Neural cell (in vitro differentiated cells): ENCODE data around the gene DUS1L. TPM values are rescaled to one million over a fixed set of nuclear protein-coding genes. Genes with fewer than 3 reads are reported as not detected.

ENCODE experiments used
- H2AFZ ChIP-seq: fragments of 200-600, 300-800 bp; sonication (generic), shearing (Covaris generic); 2 replicates; pipeline ENCODE4 v1.6.0; 2014; ENCODE audit warnings: low read depth, mild to moderate bottlenecking, antibody characterized with exemption, low read length, moderate library complexity
- H3F3A ChIP-seq: fragments of 200-600 bp; shearing (Covaris generic); 2 replicates; pipeline ENCODE4 v1.6.1; 2016; ENCODE audit warnings: mild to moderate bottlenecking, moderate library complexity, mixed read lengths, antibody characterized with exemption, low read length; ENCODE audit not compliant: insufficient read depth, poor library complexity, severe bottlenecking
- H3K27ac ChIP-seq: fragments of 200-600, 300-800 bp; sonication (generic), shearing (Covaris generic); 2 replicates; pipeline ENCODE4 v1.5.1; 2014; ENCODE audit warnings: mild to moderate bottlenecking, low read length, moderate library complexity
- H3K27me3 ChIP-seq: fragments of 300-800, 200-600 bp; sonication (generic), shearing (Covaris generic); 2 replicates; pipeline ENCODE4 v1.6.0; 2014; ENCODE audit warnings: mild to moderate bottlenecking, low read depth, low read length, moderate library complexity; ENCODE audit not compliant: insufficient read depth
- H3K36me3 ChIP-seq: fragments of 300-800, 200-600 bp; sonication (generic), shearing (Covaris generic); 2 replicates; pipeline ENCODE4 v1.5.1; 2014; ENCODE audit warnings: mild to moderate bottlenecking, antibody characterized with exemption, low read length, moderate library complexity; ENCODE audit not compliant: insufficient read depth
- H3K4me2 ChIP-seq: fragments of 300-800, 200-600 bp; sonication (generic), shearing (Covaris generic); 2 replicates; pipeline ENCODE4 v1.6.0; 2014; ENCODE audit warnings: mild to moderate bottlenecking, low read length
- H3K4me3 ChIP-seq: fragments of 300-800, 200-600 bp; sonication (generic), shearing (Covaris generic); 2 replicates; pipeline ENCODE4 v1.5.1; 2014; ENCODE audit warnings: mild to moderate bottlenecking, low read length, moderate library complexity
- H3K79me2 ChIP-seq: fragments of 200-600 bp; shearing (Covaris generic); replicated peaks from 2 replicates; pipeline ENCODE4 v1.6.0; 2014; ENCODE audit warnings: mild to moderate bottlenecking, low read length, moderate library complexity; ENCODE audit not compliant: insufficient read depth
- H3K9ac ChIP-seq: fragments of 300-800, 200-600 bp; sonication (generic), shearing (Covaris generic); 2 replicates; pipeline ENCODE4 v1.6.1; 2016; ENCODE audit warnings: mild to moderate bottlenecking, low read length, mixed read lengths
- H3K9me2 ChIP-seq: fragments of 200-600 bp; shearing (Covaris generic); 2 replicates; pipeline ENCODE4 v1.6.1; 2016; ENCODE audit warnings: mild to moderate bottlenecking, low read length, mixed read lengths; ENCODE audit not compliant: insufficient read depth
- H3K9me3 ChIP-seq: fragments of 200-600, 300-800 bp; sonication (generic), shearing (Covaris generic); 2 replicates; pipeline ENCODE4 v1.6.1; 2016; ENCODE audit warnings: mild to moderate bottlenecking, mixed run types, low read length, moderate library complexity, mixed read lengths
- H4K20me1 ChIP-seq: fragments of 200-600 bp; shearing (Covaris generic); 2 replicates; pipeline ENCODE4 v1.6.1; 2016; ENCODE audit warnings: mild to moderate bottlenecking, mixed run types; ENCODE audit not compliant: insufficient read depth
- EP300 ChIP-seq: fragments of 450-650 bp; conservative IDR thresholded peaks from 2 replicates; pipeline ENCODE4 v1.6.1; 2014; ENCODE audit warnings: antibody characterized with exemption, mild to moderate bottlenecking, moderate library complexity; ENCODE audit not compliant: poor library complexity, severe bottlenecking
- EZH2 ChIP-seq: fragments of 200-600, 300-800 bp; shearing (Covaris generic), sonication (generic); IDR thresholded peaks from 2 replicates; pipeline ENCODE4 v1.6.1; 2014; ENCODE audit warnings: antibody characterized with exemption, low read length, borderline replicate concordance, mild to moderate bottlenecking; ENCODE audit not compliant: insufficient read depth, poor library complexity, severe bottlenecking
- MXI1 ChIP-seq: fragments of 450-650 bp; conservative IDR thresholded peaks from 2 replicates; pipeline ENCODE4 v1.6.1; 2014; ENCODE audit warnings: antibody characterized with exemption, mild to moderate bottlenecking; ENCODE audit not compliant: poor library complexity, severe bottlenecking
- POLR2AphosphoS5 ChIP-seq: IDR thresholded peaks from 2 replicates; pipeline ENCODE4 v1.6.1; 2012
- RAD21 ChIP-seq: fragments of 450-650 bp; conservative IDR thresholded peaks from 2 replicates; pipeline ENCODE4 v1.6.1; 2014; ENCODE audit warnings: antibody characterized with exemption, mild to moderate bottlenecking, moderate library complexity
- SMC3 ChIP-seq: fragments of 450-650 bp; conservative IDR thresholded peaks from 2 replicates; pipeline ENCODE4 v1.6.1; 2014; ENCODE audit warnings: antibody characterized with exemption, mild to moderate bottlenecking, moderate library complexity; ENCODE audit not compliant: poor library complexity
- TAF1 ChIP-seq: IDR thresholded peaks from 2 replicates; pipeline ENCODE4 v1.6.1; 2012; ENCODE audit warnings: low read depth
- polyA plus RNA-seq: library from polyadenylated mRNA; depleted of rRNA; stranded (reverse); fragments of >200 nt; gene quantifications from 2 replicates; pipeline ENCODE4 v1.2.3, GENCODE V29; 2014
- TF ChIP-seq, protein P1 (sequence below): fragments of 450-650 bp; IDR thresholded peaks from 2 replicates; pipeline ENCODE4 v1.5.1; 2014; ENCODE audit warnings: antibody characterized with exemption, mild to moderate bottlenecking, moderate library complexity; ENCODE audit not compliant: poor library complexity, severe bottlenecking
- TF ChIP-seq, protein P2 (sequence below): IDR thresholded peaks from 2 replicates; pipeline ENCODE4 v1.6.1; 2012; ENCODE audit warnings: borderline replicate concordance

DUS1L gene
- polyA plus RNA-seq, 1 donor from 2014 or later, result 100 TPM

DNA sequence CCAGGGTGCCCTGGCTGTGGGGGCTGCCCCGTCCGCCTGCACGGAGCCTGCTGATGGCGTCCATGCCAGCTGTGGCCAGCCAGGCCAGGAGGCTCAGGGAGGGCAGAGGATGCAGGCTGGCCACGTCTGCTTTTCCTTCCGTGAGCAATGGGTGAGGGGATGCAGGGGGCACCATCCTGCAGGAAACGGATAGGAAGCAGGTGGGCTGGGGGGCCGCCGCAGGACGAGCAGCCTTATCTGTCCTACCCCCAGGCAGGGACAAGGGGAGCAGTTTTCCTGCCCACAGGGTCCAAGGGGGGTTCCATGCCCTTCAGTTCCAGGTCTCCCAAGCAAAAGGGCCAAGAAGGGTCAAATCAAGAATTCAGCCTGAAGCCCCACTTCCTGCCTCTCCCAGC, 6.8 kb downstream of the DUS1L start:
- H3K4me2 ChIP-seq, result no peak overlapping the region
- no peaks in the 10 kb centered on the region for H3K9me2 ChIP-seq
- H3K4me3 ChIP-seq, result no peak overlapping the region
- H3K27ac ChIP-seq, result no peak overlapping the region
- no peak overlapping the region for H3K9ac ChIP-seq
- no peaks in the 10 kb centered on the region for H3K9me3 ChIP-seq
- no peak overlapping the region for H2AFZ ChIP-seq
- no peaks in the 10 kb centered on the region for H3F3A ChIP-seq
- no peaks in the 10 kb centered on the region for H3K79me2 ChIP-seq
- H3K27me3 ChIP-seq, result no peaks in the 10 kb centered on the region
- no peaks in the 10 kb centered on the region for H3K36me3 ChIP-seq
- no peaks in the 10 kb centered on the region for H4K20me1 ChIP-seq
- TF ChIP-seq, protein P1, sequence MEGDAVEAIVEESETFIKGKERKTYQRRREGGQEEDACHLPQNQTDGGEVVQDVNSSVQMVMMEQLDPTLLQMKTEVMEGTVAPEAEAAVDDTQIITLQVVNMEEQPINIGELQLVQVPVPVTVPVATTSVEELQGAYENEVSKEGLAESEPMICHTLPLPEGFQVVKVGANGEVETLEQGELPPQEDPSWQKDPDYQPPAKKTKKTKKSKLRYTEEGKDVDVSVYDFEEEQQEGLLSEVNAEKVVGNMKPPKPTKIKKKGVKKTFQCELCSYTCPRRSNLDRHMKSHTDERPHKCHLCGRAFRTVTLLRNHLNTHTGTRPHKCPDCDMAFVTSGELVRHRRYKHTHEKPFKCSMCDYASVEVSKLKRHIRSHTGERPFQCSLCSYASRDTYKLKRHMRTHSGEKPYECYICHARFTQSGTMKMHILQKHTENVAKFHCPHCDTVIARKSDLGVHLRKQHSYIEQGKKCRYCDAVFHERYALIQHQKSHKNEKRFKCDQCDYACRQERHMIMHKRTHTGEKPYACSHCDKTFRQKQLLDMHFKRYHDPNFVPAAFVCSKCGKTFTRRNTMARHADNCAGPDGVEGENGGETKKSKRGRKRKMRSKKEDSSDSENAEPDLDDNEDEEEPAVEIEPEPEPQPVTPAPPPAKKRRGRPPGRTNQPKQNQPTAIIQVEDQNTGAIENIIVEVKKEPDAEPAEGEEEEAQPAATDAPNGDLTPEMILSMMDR, result no peak
- TF ChIP-seq SMC3, result no peak
- no peak for TF ChIP-seq TAF1
- no peak for TF ChIP-seq POLR2AphosphoS5
- no peak for TF ChIP-seq RAD21
- TF ChIP-seq, protein P2, sequence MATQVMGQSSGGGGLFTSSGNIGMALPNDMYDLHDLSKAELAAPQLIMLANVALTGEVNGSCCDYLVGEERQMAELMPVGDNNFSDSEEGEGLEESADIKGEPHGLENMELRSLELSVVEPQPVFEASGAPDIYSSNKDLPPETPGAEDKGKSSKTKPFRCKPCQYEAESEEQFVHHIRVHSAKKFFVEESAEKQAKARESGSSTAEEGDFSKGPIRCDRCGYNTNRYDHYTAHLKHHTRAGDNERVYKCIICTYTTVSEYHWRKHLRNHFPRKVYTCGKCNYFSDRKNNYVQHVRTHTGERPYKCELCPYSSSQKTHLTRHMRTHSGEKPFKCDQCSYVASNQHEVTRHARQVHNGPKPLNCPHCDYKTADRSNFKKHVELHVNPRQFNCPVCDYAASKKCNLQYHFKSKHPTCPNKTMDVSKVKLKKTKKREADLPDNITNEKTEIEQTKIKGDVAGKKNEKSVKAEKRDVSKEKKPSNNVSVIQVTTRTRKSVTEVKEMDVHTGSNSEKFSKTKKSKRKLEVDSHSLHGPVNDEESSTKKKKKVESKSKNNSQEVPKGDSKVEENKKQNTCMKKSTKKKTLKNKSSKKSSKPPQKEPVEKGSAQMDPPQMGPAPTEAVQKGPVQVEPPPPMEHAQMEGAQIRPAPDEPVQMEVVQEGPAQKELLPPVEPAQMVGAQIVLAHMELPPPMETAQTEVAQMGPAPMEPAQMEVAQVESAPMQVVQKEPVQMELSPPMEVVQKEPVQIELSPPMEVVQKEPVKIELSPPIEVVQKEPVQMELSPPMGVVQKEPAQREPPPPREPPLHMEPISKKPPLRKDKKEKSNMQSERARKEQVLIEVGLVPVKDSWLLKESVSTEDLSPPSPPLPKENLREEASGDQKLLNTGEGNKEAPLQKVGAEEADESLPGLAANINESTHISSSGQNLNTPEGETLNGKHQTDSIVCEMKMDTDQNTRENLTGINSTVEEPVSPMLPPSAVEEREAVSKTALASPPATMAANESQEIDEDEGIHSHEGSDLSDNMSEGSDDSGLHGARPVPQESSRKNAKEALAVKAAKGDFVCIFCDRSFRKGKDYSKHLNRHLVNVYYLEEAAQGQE, result no peak
- TF ChIP-seq EZH2, result no peak
- no peak for TF ChIP-seq MXI1
- no peak for TF ChIP-seq EP300

DNA sequence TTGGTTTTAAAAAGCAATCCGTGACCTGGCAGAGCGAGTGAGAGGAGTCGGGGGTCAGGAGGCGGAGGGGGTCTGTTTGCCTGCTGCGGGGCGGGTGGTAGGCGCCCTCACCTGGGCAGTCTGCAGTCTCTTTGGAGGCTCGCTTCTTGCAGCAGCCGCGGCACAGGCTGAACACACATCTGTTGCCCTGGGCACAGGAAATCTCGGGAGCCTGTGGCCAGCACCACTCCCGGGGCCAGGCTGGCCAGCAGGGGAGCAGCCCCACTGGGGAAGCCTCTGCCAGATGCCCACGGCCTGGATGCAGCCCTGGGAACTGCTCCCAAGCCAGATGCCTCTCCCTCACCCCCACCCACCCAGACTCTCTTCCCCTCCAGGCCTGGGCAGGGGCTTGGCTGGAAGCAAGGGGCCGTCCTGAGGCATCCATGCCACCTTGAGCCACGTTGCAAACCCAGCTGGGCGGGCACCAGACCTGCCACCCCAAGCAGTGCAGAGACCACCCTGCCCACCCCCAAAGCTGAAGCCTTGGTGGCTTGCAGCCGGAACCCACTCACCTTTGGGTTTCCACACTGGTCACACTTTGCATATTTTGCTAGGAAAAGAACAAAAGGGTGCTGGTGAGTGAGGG, 7.3 kb downstream of the DUS1L start:
- H3K27ac ChIP-seq, result no peak overlapping the region
- no peak overlapping the region for H3K4me3 ChIP-seq
- H3K9ac ChIP-seq, result no peak overlapping the region
- no peaks in the 10 kb centered on the region for H3K36me3 ChIP-seq
- H3K4me2 ChIP-seq, result no peak overlapping the region
- no peaks in the 10 kb centered on the region for H3K9me2 ChIP-seq
- H3K79me2 ChIP-seq, result no peaks in the 10 kb centered on the region
- no peak for TF ChIP-seq RAD21
- no peak for TF ChIP-seq POLR2AphosphoS5
- no peak for TF ChIP-seq TAF1
- TF ChIP-seq, protein P2, result no peak
- TF ChIP-seq, protein P1, result no peak
- TF ChIP-seq EZH2, result no peak
- no peak for TF ChIP-seq SMC3
- TF ChIP-seq MXI1, result no peak
- TF ChIP-seq EP300, result no peak
- no peak overlapping the region for H2AFZ ChIP-seq
- H4K20me1 ChIP-seq, result no peaks in the 10 kb centered on the region
- no peaks in the 10 kb centered on the region for H3F3A ChIP-seq
- no peaks in the 10 kb centered on the region for H3K9me3 ChIP-seq
- H3K27me3 ChIP-seq, result no peaks in the 10 kb centered on the region
